ENCODE measurements around the gene WDR82.

The WDR82 gene, protein sequence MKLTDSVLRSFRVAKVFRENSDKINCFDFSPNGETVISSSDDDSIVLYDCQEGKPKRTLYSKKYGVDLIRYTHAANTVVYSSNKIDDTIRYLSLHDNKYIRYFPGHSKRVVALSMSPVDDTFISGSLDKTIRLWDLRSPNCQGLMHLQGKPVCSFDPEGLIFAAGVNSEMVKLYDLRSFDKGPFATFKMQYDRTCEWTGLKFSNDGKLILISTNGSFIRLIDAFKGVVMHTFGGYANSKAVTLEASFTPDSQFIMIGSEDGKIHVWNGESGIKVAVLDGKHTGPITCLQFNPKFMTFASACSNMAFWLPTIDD

DNA sequence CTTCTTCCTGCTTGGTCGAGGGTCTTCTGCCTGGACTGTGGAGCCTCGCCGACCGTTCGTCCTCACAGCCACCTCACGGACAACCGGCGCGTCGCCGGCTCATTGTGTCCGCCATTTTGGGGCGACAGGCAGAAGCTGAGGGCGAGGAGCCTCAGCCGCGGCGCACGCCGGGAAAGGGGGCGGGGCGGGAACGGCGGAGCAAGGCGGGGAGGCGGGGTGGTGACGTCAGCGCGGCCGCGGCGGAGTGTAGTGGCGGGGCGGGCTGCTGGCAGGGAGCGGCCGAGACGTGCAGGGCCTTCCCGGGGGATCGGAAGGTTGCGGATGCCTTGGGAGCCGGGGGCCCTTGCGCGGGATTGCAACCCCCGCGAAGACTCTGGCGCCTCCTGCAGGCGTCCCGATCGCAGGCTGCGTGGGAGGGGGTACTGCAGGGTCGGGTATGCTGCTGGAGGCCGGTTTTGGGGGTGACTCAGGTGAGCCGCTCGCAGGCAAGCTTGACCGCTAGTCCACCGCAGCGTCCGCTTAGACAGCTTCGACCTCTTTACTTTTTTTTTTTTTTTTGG, at the start of gene WDR82:
Gene WDR82, minus strand, starts transcription at position 140 of the 560 bp plus-strand sequence. CDS start 288 bp downstream, outside the sequence.
- DNase-seq, result peak; percentile 43

DNA sequence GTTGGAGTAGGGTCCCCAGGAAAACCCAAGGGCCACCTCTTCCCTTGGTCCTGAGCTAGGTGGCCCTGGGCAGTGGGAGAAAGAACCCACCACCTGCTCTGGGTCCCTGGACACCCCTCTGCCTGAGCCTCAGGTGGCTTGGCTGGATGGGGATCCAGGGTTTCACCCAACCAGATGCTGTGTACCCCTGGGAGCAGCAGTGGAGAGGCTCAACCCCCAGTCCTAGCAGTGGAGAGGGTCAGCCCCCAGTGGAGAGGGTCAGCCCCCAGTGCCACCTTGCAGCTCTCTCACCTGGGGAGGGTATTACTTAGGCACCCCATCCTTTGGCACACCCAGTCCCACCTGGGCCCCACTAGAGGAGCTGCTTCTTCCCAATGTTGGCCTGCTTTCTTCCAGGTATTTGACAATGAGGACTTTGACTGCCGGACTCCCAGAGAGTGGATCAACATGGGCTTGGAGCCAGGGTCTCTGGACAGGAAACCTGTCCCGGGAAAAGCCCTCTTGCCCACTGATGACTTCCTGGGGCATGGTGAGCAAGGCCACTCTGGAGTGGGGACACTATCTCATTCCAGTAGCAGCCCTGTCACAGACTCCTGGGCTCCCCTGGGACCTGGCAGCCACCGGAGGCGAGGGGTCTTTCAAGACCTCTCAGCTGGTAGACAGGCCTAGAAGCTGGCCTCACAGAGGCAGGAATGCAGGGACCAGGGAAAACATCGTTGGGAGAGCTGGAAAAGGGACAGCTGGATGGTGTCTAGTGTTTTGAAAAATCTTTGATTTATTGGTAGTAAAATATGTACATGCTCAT, 49.2 kb upstream of the WDR82 start:
- DNase-seq, result no peak

DNA sequence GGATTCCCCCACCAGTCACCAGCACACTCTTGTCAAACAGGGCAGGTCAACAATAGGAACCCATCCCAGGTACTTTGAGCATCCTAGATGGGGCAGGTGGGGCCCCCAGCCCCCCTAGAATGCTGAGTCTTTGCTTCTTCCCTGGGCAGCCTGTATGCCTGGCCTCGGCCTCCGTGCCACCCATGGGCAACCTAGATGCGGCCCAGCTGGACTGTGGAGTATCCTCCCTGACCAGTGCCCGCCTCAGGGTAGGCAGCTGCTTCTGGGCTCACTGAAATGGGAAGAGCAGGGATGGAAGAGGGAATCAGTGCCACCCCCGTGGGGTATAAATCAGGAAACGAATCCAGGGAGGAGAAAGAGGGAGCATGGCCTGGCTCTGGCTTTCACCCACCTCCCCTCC, 48.5 kb upstream of the WDR82 start:
- DNase-seq, result no peak

DNA sequence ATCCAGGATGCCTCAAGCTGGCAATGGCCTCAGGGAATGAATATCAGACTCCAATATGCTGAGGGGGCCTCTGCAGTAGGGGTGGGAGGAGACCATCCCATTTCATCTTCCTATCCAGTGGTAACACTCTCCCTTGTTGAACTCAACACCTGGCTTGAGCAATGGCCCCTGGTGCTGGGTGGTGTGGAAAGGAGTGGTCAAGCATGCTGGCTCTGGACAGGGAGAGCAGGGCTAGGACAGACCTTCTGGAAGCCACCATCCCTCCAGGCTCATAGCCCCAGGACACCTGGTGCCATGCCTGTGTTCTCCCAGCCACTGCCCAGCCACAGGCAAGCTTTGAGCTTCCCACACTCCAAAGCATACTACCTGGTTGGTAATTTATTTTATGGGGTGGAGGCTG, 47.2 kb upstream of the WDR82 start:
- no peak for DNase-seq

DNA sequence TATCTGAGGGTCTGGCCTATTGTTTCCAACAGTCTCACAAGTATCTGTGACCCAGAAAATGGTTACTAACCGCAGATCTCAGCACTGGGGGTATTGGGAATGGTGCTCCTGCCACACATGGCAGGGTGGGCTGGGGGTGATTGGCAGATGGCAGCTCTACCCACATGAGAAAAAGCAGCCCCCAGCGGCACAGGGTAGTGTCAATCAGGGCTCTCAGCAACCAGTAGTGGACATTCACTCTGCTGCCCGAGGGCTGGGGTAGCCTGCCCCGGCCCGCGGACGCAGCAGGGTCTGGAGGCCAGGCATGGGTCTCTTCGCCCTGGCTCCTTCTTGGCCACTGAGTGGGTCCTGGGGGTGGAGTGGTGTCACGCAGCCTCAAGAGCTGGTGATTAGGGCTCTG, 46.2 kb upstream of the WDR82 start:
- no peak for DNase-seq

DNA sequence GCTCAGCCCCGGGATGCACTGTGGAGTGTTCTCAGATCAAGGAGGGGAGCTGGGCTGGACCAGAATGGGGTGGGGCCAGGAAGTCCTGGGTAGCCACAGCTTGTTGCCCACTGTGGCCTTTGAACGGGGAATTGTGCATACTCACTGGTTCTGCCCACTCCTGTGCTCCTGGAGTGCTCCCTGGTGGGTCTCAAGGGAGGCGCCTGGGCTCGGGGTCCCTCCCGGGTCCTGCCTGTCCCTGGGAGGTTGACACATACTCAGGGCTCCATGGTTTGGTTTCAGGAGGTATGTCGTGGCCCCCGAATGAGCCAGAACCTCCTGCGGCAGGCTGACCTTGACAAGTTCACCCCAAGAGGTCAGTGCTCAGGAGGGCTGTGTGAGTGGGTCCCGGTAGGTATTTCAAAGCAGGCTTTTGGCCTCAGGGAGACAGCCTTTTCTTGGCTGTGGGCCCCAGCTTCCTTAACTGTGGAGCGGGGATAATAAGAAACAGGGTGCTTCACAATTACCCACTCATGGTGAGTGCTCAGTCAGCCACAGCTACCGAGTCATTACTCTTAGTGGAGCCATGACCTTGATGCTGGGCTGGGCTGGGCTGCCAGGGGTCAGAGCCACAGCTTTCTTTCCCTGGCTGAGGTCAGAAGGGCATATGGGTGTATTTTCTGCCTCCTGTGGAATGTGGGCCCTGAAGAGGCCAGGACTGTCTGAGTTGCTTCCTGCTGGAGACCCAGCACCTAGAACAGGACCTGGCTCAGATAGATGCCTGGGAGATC, 45.3 kb upstream of the WDR82 start:
- DNase-seq, result no peak

DNA sequence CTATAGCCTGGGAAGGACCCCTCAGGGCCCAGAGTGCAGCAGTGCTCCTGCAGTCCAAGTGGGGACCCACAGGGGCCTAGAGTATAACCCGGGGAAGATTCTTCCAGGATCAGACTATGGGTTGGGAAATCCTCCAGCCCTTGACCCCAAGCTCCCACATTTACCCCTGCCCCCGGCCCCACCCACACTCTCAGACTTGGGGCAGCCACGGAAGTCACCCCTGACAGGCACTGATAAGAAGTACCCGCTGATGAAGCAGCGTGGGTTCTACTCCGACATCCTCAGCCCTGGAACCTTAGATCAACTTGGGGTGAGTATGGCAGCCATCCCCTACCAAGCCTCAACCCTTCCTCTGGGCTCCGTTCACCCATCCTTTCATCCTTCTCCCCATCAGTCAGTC, 44.0 kb upstream of the WDR82 start:
- DNase-seq, result no peak

DNA sequence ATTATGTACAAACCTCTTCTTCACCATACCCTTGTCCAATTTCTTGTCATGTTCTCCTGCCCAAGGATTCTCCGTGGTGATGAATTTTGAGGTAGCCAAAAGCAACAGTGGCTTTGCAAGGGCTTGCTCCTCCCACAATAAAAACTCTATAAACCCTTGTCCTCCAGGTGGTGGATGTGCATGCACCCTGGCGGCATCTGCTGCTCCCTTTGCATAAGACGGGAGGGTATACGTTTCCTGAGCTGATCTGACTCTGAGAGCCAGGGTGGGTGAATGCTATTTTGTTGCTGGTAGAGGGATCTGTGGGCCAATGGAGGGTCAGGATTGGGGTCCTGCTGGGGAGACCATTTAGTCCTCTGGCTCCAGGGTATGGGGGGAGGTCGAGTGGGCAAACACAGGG, 43.0 kb upstream of the WDR82 start:
- no peak for DNase-seq

DNA sequence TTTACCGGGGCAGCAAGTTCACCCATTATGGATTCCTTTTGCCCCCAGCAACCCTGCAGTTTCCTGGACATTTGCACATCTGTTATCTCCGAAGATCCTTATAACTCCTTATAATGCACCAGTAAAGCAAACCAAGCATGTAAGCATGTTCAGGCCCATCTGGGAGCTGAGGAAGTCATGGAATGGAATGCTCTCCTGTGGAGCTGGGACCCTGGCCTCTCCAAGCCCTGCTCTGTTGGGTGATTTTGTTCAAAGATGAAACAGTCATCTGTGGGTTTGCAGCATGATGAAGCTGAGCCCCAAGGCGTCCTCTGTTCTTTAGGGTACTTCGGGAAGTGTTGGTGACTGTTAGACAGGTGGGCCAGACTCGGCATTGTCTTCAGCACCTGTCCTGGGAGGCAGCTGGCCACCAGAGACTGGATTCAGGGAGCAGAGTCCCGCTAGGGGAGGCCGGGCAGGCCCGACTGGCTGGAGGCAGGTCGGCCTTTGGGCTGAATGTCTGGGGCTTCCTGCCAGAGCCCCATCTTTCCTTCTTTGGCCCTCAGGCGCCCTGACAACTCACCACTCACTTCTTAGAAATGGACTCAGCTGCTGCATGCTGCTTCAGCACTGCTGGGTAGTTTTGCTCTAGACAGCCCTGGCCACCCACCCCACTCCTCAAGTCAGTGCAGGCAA, 41.6 kb upstream of the WDR82 start:
- DNase-seq, result no peak

DNA sequence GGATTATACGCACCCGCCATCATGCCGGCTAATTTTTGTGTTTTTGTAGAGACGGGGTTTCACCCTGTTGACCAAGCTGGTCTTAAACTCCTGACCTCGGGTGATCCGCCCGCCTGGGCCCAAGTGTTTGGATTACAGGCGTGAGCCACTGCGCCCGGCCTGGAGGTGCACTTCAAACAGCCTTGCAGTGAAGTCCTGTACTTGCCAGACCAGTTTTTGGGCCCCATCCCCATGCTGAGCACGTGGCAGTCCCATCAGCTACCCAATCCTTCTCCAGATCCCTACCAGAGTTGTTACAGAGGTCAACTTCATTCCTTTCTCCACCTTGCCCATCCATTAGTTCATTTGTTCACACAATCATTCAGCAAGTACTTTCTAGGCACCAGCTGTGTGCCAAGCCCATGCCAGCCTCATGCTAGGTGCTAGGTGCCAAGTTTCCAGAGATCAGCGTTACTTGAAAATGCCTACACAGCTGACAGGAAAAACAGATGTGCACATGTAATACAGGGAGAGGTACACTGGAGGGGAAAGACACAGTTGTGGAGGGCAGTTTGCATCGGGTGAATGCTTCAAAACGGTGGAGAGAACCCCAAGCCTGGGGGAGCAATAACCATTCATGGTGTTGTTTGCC, 39.9 kb upstream of the WDR82 start:
- no peak for DNase-seq

DNA sequence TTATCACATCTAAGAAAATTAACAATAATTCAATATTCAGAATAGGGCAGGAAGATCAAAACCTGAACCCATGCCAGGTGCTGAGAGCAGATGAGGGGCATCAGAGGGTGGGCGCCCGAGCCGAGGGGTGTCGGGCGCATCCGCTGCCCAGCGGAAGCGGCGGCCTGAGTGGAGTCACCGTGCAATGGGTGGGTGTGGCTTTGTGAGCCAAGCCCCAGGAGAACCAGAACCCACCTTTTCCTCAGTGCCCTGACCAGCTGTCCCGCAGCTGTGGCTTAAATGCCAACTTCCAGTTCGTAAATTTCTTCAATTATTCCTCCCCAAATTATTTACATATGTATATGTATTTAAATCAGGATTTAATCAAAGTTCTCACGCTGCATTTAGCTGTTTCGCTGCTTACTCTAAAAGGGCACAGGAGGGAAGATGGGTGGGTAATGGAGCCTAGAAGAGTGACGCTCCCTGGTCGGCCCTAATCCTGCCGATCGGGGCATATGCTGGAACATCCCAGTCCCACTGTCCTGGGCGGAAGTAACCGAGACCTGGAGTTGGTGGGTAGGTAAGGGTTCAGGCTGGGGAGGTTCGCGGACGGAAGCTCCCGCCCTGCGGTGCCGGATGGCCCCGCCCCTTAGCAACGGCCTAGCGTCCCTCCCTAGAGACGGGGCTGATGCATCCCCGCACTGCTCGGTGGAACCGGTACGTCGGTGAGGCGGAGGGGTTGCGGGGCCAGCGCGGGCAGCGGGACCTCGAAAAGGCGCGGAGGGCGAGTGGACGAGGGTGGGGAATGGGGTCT, 39.0 kb upstream of the WDR82 start:
- DNase-seq, result peak; percentile 28

DNA sequence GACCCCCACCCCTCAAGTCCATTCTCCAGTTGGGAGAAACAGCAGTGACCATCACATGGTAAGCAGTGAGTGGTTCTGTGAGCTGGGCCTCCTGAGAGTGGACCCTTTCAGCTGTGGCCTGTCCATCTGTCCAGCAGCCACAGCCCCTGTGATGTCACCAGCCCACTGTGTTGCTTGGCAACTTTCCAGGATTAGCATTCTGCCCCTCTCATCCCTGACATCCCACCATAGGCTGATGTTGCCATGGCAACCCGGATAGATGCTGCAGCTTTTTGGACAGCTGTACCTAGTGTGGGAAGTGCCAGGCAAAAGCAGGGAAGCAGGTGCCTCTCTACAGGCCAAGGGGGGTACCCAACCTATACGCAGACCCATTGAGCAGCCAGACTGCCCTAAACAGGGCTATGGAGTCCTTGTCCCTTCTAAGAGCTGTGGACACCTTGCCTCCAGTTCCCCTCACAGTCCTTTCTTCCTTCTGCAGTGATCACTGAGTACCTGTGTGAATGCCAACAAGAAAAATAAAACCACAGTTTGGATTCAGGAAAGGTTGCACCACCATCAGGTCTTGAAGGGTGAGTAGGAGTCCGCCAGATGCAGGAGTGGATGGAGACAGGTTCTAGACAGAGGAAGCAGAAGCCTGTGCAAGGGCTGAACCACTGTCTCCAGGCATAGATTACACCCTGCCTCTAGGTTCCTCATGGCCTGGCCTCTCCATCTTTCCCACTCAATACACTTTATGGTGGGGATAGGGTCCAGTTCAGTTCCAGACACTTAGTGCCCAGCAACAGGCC, 37.7 kb upstream of the WDR82 start, which contains the start of gene DNAH1:
Gene DNAH1, plus strand, starts transcription at position 343 of the 788 bp plus-strand sequence. CDS start 6,124 bp downstream, outside the sequence.
- DNase-seq, result peak; percentile 55

DNA sequence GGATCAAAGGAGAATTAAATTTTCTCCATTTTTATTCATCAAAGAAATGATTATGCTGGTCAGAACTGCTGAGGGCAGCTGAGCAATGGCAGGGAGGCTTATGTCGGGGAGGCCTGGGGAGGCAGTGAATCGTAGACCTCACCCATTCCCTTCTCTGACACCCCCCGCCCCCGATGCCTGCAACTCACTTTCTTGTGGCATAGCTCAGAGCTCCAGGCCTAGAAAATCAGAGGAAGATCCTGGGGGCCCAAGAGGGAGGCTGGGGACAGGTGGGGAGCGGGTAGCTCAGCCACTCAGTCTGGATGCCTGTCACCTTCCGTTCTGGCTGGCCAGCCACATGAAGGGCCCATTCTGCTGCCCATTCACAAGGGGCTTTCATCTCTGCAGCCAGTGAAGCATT, 36.6 kb upstream of the WDR82 start:
- DNase-seq, result no peak

DNA sequence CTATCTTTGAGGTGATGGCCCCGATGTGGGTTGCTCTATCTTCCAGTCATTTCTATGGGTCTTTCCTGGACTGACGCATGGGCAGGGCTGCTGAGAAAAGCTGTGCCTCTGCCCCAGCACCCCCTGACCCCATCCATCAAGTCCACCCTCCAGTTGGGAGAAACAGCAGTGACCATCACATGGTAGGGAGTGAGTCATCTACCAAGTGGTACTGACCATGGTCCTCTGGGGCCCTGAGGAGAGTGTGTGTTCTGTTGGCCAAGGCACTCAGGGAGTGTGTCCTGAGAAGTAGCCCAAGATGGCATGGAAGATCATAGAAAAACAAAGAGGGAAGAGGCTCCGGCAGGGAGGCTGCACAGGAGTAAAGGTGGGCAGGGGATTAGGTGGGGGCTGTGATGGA, 36.0 kb upstream of the WDR82 start:
- no peak for DNase-seq

DNA sequence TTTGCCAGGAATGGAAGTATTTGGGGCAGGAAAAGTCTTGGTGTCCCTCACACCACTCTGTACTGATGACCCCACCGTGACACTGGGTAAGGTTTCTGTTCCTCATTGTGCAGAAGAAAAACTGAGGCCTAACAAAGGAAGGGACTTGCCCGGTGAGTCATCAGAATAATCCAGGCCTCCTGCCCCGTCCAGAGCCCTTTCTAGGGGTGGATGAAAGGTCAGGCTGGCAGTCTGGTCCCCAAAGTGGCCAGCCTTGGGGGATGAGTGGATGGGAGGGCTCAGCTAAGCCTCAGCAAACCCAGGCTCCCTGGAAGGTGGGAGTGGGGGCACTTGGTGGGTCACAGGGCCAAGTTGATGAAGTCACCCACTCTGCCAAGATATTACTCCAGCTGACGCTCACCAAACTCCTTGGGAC, 35.3 kb upstream of the WDR82 start:
- no peak for DNase-seq

DNA sequence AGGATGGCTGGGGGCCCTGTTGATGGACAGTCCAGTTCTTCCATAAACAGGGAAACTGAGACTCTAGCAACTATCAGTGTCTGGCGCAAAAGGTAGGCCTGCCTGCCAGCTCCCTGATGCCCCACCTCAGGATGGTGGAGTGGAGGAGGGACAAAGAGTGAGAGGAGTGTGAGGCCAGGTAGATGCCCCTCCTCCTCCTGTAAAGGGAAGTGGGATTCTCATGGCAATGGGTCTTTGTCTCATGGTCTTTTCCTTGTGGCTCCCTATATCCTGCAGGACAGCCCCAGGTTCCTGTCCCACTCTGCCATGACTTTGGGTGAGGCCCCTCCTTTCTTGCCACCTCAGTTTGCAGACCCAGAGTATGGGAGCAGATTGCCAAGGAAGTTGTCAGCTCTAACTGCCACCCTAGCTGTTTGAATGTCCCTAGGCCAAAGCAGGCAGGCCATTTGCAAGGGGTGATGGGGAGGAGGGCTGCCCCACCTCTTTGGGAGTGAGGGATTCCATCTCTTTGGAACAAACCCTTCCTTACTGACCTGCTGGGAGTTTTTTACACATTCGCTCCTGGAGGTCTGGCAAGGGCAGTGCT, 34.8 kb upstream of the WDR82 start:
- no peak for DNase-seq

DNA sequence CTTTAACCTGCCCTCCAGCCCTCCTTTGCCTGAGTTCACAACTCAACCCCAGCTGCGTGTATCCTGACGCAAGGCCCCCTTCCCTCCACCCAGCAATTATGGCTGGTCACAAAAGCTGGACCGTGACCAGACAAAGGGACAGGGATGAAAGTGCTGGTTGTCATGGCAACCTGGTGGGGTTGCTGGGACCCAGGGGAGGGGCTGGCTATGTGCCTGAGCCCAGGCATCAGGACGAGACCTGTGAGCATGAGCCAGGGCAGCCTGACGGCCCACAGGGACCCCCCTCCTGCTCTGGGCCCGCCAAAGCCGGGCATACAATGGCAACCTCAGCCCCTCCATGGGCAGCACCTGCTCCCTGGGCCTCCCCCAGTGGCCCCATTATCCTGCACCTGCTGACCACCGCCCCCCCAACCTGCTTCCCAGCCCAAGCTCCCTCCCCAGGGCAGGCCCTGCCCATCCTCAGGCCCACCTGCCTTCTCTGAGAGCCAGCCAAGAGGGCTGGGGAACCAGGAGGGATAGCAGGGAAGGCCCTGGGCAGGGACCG, 33.2 kb upstream of the WDR82 start:
- no peak for DNase-seq

DNA sequence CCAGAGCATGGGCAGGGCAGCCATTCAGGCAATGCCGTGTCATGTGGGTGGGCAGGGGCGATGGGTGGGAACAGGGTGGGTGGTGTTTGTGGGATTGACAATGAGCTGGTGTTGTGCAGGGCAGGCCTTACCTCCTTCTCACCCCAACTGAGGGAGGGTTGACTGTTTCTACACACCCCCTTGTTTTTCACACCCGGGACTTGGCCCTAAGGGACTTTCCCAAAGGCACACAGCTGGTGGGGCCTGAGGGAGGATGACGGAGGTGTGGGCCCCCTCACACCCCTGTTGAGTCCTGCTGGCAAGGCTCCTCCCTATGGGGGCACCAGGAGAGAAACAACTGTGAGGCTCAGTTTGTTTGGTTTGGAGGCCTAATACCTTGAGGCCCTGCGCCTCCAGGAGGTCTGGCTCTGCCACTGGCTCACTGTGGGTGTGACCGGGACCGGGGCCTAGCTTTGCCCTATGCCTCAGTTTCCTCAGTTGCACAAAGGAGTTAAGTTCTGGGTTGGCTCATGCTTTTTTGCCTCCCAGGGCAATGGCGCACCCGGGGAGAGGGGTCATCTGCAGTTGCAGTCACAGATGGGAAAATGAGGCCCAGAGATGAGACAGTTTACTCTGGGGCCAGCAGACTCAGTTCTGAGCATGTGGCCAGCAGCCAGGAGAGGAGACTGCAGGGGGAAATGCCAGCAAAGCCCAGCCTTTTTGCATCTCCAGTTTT, 32.6 kb upstream of the WDR82 start:
- DNase-seq, result no peak

DNA sequence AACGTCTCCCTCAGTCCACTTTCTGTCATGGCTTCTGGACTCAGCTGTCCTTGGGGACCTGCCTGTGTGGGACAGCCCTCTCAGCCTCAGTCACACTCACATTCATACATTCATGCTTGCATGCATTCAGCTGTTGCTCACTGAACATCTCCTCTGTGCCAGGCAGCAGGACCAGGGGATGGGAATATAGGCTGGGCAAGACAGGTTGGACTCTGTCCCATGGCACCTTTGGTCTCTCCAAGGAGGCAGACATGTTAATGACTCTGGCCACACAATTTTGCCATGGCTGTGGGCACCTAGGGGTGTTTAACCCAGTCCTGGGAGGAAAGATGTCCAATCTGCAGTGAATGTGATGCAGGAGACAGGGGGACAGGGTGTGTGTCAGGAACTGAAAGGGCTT, 29.9 kb upstream of the WDR82 start:
- no peak for DNase-seq

Measured in NCI-H524 treated with DMSO at 0.1 percent for 48 hours (cell line).